Mesenteric fat pad (tissue), 1 donor: ENCODE results near the gene TIMM23. TPM values are rescaled to one million over a fixed set of nuclear protein-coding genes. Genes with fewer than 3 reads are reported as not detected.
"Not testable (repeated sequence)": the region's sequence is repeated elsewhere in the genome, so short reads cannot be mapped to it uniquely, and the experiment has no call there.

ENCODE experiments used
- DNase-seq: peaks from one replicate; pipeline ENCODE4 v3.0.0-alpha.2; 2020; ENCODE audit warnings: low spot score
- long read RNA-seq: library from polyadenylated mRNA; unstranded; transcript quantifications from one replicate; pipeline ENCODE4 v2.0.0, GENCODE V29; 2020
- total RNA-seq: library from RNA; stranded (reverse); fragmentation: NEBNext Ultra II Directional; extraction: Animal tissue kit (Norgen Biotek cat#: 25700); gene quantifications from one replicate; pipeline ENCODE4 v1.2.1, GENCODE V29; 2021
- donor health status: DM: yes; HTN: yes; CAD: no.

TIMM23 gene, protein sequence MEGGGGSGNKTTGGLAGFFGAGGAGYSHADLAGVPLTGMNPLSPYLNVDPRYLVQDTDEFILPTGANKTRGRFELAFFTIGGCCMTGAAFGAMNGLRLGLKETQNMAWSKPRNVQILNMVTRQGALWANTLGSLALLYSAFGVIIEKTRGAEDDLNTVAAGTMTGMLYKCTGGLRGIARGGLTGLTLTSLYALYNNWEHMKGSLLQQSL
- total RNA-seq = 55.4 TPM
- long read RNA-seq, transcript TIMM23-201 (7 exons, 1,222 nt) = major isoform, 149 of 161 reads
- long read RNA-seq, partial matches to known transcripts = 1 of 161 reads
- long read RNA-seq, other reads (novel, unspliced or antisense) = 11 of 161 reads

GRCh38 chr10:45972106-45972812 lies at the start of gene TIMM23:
Gene TIMM23, plus strand, starts transcription at chr10:45972489. Its CDS starts 136 bp downstream, at chr10:45972625.
- DNase-seq = peak; percentile 95

DNA sequence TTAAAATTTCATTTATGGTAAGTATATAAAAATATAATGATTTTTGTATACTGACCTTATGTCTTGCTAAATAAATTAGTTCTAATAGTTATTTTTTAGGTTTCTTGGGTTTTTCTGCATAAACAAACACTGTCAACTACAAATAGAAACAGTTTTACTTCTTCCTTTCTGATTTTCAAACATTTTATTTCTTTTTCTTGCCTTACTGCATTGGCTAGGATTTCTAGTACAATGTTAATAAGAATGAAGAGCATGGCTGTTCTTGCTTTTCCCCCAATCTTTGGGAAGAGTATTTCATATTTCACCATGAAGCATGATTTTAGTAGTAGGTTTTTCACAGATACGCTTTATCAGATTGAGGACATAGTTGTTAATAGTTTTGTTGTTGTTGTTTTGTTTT lies 45.5 kb upstream of the TIMM23 start:
- not testable (repeated sequence) for DNase-seq

GRCh38 chr10:45931305-45931704 lies 41.0 kb upstream of the TIMM23 start:
- DNase-seq = not testable (repeated sequence)

GRCh38 chr10:45934788-45935187 lies 37.5 kb upstream of the TIMM23 start:
- not testable (repeated sequence) for DNase-seq

DNA sequence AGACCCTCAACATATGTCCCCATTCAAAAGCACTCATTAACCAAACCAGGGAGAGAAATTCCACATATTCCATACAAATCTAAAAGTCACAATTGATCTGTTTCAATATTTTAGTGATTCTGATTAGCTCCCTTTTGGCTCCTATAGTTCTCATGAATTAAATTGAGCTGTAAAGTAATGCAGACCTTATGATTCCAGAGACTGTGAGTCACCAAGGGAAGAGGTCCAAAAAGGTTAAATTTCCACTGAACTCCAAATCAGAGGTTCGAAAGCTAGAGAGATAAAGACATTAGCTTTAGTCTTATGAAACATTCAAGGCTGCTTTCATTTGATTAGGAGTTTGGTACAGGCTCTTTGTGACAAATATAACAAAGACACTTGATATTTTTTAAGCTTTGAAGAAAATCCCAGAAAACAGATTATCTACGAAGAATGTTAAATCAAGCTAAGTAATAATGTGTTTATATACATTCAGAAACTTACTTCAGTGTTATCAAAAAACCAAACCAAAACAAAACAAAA lies 33.1 kb upstream of the TIMM23 start:
- DNase-seq = not testable (repeated sequence)

DNA sequence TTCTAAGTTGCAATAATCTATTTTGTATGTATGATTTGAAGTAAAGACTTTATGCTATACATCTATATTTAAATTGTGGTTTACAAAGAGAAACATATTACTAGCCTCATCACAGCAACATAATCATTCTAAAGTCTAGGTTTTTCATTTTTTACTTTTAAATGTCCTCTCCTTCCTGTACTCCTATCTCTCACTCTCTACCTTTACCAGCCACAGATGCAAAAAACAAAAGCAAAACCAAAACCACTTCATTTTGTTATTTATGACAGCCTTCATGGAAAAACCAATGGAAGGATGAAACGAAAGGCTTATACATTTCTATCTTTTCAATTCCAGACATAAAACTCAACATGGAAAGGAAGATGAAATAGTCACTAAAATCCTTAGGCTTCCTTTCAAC lies 31.1 kb upstream of the TIMM23 start:
- DNase-seq = not testable (repeated sequence)

GRCh38 chr10:45945476-45945875 lies 26.8 kb upstream of the TIMM23 start:
- DNase-seq = not testable (repeated sequence)

DNA sequence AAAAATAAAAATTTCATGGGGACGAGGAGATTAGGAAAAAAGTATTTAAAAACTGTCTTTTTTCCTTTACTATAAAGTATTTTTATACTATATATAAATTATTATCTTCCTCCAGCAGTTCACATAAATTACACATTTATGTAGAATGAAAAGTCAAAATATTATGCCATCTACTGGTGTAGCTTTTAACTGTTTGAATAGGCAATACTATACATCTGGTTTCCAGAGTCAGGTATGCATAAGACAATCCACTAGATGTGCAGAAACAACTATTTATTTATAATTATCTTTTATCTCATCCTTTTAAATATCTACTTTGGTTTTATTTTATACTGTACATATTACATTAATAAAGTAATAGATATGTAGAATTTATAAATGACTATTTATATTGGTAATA lies 24.9 kb upstream of the TIMM23 start:
- DNase-seq = not testable (repeated sequence)

DNA sequence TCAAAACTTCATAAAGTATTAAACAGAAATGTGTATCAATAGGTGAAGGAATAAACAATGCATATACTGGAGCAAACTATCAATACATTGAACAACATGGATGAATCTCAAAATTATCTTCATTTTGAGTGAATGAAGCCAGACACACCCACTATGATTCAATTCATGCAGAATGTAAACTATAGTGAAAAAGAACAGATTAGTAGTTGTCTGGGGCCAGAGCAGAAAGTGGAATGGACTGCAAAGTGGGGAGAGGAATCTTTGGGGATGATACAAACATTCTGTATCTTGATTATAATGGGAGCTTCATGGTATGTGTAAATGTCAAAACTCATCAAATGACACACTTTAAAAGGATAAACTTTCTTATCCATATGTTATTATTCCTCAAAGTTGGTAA lies 23.5 kb upstream of the TIMM23 start:
- DNase-seq = not testable (repeated sequence)

- not testable (repeated sequence) for DNase-seq
Observed at GRCh38 chr10:45954367-45954766, 17.9 kb upstream of the TIMM23 start.

DNA sequence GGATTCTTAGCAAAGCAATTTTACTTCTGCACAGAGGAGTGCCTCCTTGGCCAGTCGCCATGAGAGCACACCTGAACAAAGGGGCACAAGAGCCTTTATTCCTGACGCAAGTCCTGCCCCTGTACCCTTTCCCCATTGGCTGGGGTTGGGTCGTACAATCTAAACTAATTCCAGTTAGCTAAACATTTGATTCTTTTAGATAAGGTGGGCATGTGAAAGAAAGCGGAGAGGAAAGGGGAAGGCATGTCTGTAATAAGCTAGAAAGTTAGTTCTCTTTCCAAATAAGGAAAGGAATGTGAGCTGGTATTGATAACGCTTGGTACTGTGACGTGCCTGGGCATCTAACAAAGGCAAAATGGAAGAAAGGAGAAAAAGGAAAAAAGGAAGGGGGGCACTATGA lies 15.7 kb upstream of the TIMM23 start:
- DNase-seq = not testable (repeated sequence)

DNA sequence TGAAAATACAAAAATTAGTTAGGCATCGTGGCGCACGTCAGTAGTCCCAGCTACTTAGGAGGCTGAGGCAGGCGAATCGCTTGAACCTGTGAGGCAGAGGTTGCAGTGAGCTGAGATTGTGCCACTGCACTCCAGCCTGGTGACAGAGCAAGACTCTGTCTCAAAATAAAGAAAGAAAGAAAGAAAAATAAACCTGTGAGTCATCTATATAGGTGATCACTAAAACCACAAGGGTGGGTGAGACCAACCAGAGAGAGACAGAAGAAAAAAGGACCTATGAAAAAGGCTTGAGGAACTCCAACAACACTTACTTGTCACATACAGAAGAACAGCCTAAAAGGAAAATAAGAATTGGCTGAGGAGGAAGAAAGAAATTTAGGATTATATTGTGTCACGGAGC lies 14.4 kb upstream of the TIMM23 start:
- not testable (repeated sequence) for DNase-seq

DNA sequence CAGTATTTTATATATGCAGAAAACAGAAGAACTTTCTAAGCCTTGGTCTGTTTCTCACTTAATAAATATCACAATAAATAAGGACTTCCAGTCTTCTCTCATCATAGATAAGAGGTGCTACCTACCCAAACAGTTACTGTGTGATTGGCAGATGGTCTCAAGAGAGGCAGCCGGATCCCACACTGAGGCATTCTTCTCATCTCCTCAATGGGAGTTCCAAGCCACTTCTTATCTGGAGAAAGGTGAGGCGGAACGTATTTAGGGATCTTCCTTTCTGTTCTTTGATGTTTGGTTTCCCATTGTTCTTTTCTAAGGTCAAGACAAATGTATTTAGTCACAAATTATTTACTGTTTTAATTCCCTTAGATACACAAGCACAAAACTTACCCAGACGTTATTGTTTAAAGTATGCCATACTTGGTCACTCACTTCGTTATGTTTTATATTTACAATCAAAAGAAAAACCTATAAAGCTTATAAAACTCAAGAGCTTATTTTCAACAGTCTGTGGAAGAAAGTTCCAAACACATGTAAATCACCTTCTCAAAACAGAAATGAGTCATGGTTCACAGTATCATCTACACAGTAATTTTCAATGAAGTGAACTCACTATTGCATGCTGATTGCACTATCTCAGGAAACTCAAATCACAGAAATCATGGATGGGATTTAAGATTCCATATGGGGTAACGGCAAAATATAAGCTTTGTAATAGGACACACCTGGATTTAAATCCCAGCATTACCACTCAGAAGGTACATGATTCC lies 9.4 kb upstream of the TIMM23 start:
- not testable (repeated sequence) for DNase-seq

- DNase-seq = not testable (repeated sequence)
Observed at GRCh38 chr10:45971019-45971418, 1.3 kb upstream of the TIMM23 start.

DNA sequence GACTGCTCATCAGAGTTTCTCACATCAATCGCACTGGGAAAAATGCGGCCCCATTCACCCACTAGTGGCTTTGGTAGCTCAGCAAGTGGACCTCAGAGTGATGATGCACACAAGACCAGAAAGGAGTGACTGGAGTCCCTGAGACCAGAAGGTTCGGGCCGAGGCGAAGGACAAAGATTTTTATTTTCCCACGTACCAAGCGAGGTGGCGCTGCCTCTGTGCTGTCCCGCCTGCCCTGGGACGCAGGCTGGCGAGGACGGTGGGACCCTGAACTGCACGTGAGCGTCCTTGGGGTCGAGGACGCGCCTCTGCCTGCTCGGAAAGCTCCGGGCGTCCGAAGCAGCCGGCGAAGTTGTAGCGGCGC lies 565 bp upstream of the TIMM23 start:
- DNase-seq = not testable (repeated sequence)

DNA sequence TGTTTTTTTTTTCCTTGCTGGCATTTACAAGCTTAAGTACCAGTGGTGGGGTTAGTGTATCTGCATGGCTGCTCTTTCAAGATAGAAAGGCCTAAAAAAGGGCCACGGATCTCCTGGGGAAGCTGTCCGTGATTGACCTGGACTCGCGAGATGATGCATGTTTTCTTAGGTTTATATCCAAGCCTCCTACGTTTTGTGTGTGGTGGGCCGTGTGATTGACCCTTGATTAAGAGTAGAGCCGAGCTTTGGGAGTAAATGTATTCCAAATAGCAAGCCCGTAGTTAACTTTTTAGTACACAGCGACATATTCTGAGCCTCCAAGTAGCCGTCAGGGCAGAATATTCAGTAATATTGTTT lies 502 bp downstream of the TIMM23 start:
- not testable (repeated sequence) for DNase-seq

GRCh38 chr10:45974041-45974440 lies 1.8 kb downstream of the TIMM23 start:
- not testable (repeated sequence) for DNase-seq

- not testable (repeated sequence) for DNase-seq
Observed at GRCh38 chr10:45978554-45978953, 6.3 kb downstream of the TIMM23 start.

- DNase-seq = not testable (repeated sequence)
Observed at GRCh38 chr10:45981367-45981766, 9.1 kb downstream of the TIMM23 start.

GRCh38 chr10:45983538-45984186 lies 11.4 kb downstream of the TIMM23 start:
- DNase-seq = not testable (repeated sequence)

- not testable (repeated sequence) for DNase-seq
Observed at GRCh38 chr10:45984473-45984872, 12.2 kb downstream of the TIMM23 start.
